K562 (cell line): Measurements from ENCODE around the gene DNMT3A. TPM values are rescaled to one million over a fixed set of nuclear protein-coding genes. Genes with fewer than 3 reads are reported as not detected.

Experiments used
- ATAC-seq: fragments of 200-7000 bp; cut with Tn5 transposase; 3 replicates; pipeline ENCODE4 v1.9.1; 2020; ENCODE audit warnings: moderate library complexity
- BruUV-seq: library from RNA; stranded (reverse); fragments of 400-500 nt; replicated peaks from 2 replicates; lab custom pipeline; 2021; lab: Mats Ljungman, UMichigan
- CTCF ChIA-PET: fragments of 300-600 bp; formaldehyde crosslinking; extraction: SDS; loops from one replicate; lab custom pipeline; 2021; ENCODE audit warnings: low intra/inter-chr PET ratio; lab: Yijun Ruan, JAX
- POLR2A ChIA-PET: fragments of 300-600, 350-650 bp; sonication (Branson Sonifier 250); formaldehyde crosslinking; extraction: SDS; loops from one replicate; lab custom pipeline; 2021; ENCODE audit warnings: antibody characterized with exemption, inconsistent platforms; lab: Yijun Ruan, JAX
- DNase-seq, 4 experiments: peaks; one replicate each; pipeline versions ENCODE4 v3.0.0 to v3.0.0-alpha.2; 2011 to 2018; ENCODE audit warnings: low spot score in 3 of 4, mixed read lengths in 3 of 4; ENCODE audit errors: extremely low read depth in 1 of 4
- FAIRE-seq: peaks from 2 replicates; lab custom pipeline; 2011; peaks lifted over from hg19 to GRCh38; lab: Jason Lieb, UNC
- H2AFZ ChIP-seq: 2 replicates; pipeline ENCODE4 v1.6.0; 2011; ENCODE audit warnings: low read depth, low read length, control low read depth, inconsistent platforms
- H3K27ac ChIP-seq: fragments of 200-600 bp; 3 replicates; pipeline ENCODE4 v1.8.0; 2011; ENCODE audit warnings: low read depth, mild to moderate bottlenecking, control low read depth, inconsistent platforms, low read length, moderate library complexity, mixed read lengths; ENCODE audit errors: extremely low read depth
- H3K27me3 ChIP-seq, 2 experiments: fragments of 300-600 bp in 1 of 2; 2 replicates in 1 of 2; 3 replicates in 1 of 2; pipeline versions ENCODE4 v1.6.0 to v1.8.0; 2011; ENCODE audit warnings: inconsistent platforms in 2 of 2, low read length in 2 of 2, mild to moderate bottlenecking in 1 of 2, mixed read lengths in 1 of 2, moderate library complexity in 1 of 2; ENCODE audit not compliant: control insufficient read depth in 2 of 2, insufficient read depth in 2 of 2
- H3K36me3 ChIP-seq: fragments of 300-600 bp; 3 replicates; pipeline ENCODE4 v1.8.0; 2011; ENCODE audit warnings: mild to moderate bottlenecking, low read length, inconsistent platforms; ENCODE audit not compliant: control insufficient read depth, insufficient read depth
- H3K4me1 ChIP-seq, 2 experiments: fragments of 200-600 bp in 1 of 2; replicated peaks in 1 of 2; 2 replicates in 1 of 2; 3 replicates in 1 of 2; pipeline versions ENCODE4 v1.5.1 to v1.8.0; 2011; ENCODE audit warnings: inconsistent platforms in 2 of 2, low read length in 2 of 2, mild to moderate bottlenecking in 1 of 2, mixed read lengths in 1 of 2, moderate library complexity in 1 of 2; ENCODE audit not compliant: control insufficient read depth in 2 of 2, insufficient read depth in 2 of 2
- H3K4me2 ChIP-seq: 2 replicates; pipeline ENCODE4 v1.6.1; 2011; ENCODE audit warnings: low read length, control low read depth, inconsistent platforms, mixed read lengths; ENCODE audit not compliant: insufficient read depth
- H3K4me3 ChIP-seq: fragments of 200-600 bp; sonication (generic), shearing (Covaris generic); 2 replicates; pipeline ENCODE4 v1.5.1; 2016; ENCODE audit warnings: control low read depth, inconsistent platforms
- H3K79me2 ChIP-seq: fragments of 200-600 bp; 3 replicates; pipeline ENCODE4 v1.8.0; 2011; ENCODE audit warnings: low read length, inconsistent platforms; ENCODE audit not compliant: control insufficient read depth, insufficient read depth
- H3K9ac ChIP-seq, 2 experiments: 2 replicates each; pipeline versions ENCODE4 v1.6.0 to v1.6.1; 2011; ENCODE audit warnings: low read depth in 2 of 2, low read length in 2 of 2, control low read depth in 1 of 2, inconsistent platforms in 1 of 2, mild to moderate bottlenecking in 1 of 2, mixed read lengths in 1 of 2; ENCODE audit not compliant: insufficient read depth in 1 of 2
- H3K9me1 ChIP-seq: one replicate; pipeline ENCODE4 v1.6.0; 2011; ENCODE audit warnings: inconsistent platforms, mild to moderate bottlenecking, low read length, moderate library complexity; ENCODE audit not compliant: control insufficient read depth, insufficient read depth
- H3K9me3 ChIP-seq: replicated peaks from 2 replicates; pipeline ENCODE4 v1.5.1; 2011; ENCODE audit warnings: low read depth, low read length, inconsistent platforms; ENCODE audit not compliant: control insufficient read depth, insufficient read depth
- H4K20me1 ChIP-seq: replicated peaks from 2 replicates; pipeline ENCODE4 v1.6.1; 2011; ENCODE audit warnings: low read length, inconsistent platforms, mixed read lengths; ENCODE audit not compliant: control insufficient read depth, insufficient read depth
- GATA2 ChIP-seq: sonication (generic); formaldehyde crosslinking; IDR thresholded peaks from 2 replicates; pipeline ENCODE4 v1.4.0; 2020; ENCODE audit warnings: mild to moderate bottlenecking, missing genetic modification reagents
- MYNN ChIP-seq, 2 experiments: sonication (generic); formaldehyde crosslinking in 1 of 2; IDR thresholded peaks; 2 replicates each; pipeline versions ENCODE4 v1.5.0 to v1.6.1; 2016 to 2020; ENCODE audit warnings: antibody characterized with exemption in 1 of 2, missing genetic modification reagents in 1 of 2
- NR4A1 ChIP-seq, 2 experiments: fragments of 250-450 bp in 1 of 2; fragments of 450-650 bp in 1 of 2; sonication (Bioruptor Pico) in 1 of 2; IDR thresholded peaks; 2 replicates each; pipeline versions ENCODE4 v1.4.0 to v1.6.1; 2016 to 2020; ENCODE audit warnings: mild to moderate bottlenecking in 2 of 2, missing compliant biosample characterization in 1 of 2, missing genetic modification characterization in 1 of 2, moderate library complexity in 1 of 2
- NUFIP1 ChIP-seq: fragments of 450-650 bp; IDR thresholded peaks from 2 replicates; pipeline ENCODE4 v1.6.1; 2018; ENCODE audit not compliant: partially characterized antibody
- RBM17 ChIP-seq: fragments of 200-400 bp; formaldehyde crosslinking; IDR thresholded peaks from 2 replicates; pipeline ENCODE4 v1.6.1; 2017; ENCODE audit warnings: low read depth, mild to moderate bottlenecking, low read length, borderline replicate concordance
- SRSF7 ChIP-seq: fragments of 200-400 bp; formaldehyde crosslinking; optimal IDR thresholded peaks from 2 replicates; pipeline ENCODE3; 2017; ENCODE audit warnings: mild to moderate bottlenecking, low read depth, low read length
- ZNF3 ChIP-seq: fragments of 250-450 bp; sonication (Bioruptor Pico); IDR thresholded peaks from 2 replicates; pipeline ENCODE4 v1.5.0; 2021; ENCODE audit warnings: mild to moderate bottlenecking, moderate library complexity
- WGBS: fragments of 100-300 bp; shearing (Covaris generic); methylation state at CpG from one replicate; pipeline ENCODE4 v1.1.6; 2016; ENCODE audit warnings: low coverage, mixed read lengths; ENCODE audit not compliant: insufficient coverage; ENCODE audit errors: missing lambda C conversion rate; 5-methylcytosine and 5-hydroxymethylcytosine counted together
- in situ Hi-C: fragments of 300-500 bp; cut with MboI; formaldehyde crosslinking; loops from 4 replicates; pipeline ENCODE4 v1.15.0; 2018; ENCODE audit warnings: inconsistent platforms, mixed read lengths
- intact Hi-C: fragments of 100-400 bp; cut with micrococcal nuclease; formaldehyde crosslinking; loops from 2 replicates; pipeline ENCODE4 v1.14.2; 2022
- polyA plus RNA-seq, 8 experiments: library from polyadenylated mRNA; depleted of rRNA in 4 of 8; stranded (reverse) in 5 of 8; unstranded in 3 of 8; fragments of >200 nt; fragmentation: Nextera tagmentation in 2 of 8; fragmentation: Illumina TruSeq in 1 of 8; extraction: Ambion mirVana in 2 of 8; extraction: Trizol in 1 of 8; gene quantifications; 2 replicates each; pipeline versions ENCODE4 v1.2.1 to v1.2.3, GENCODE V29; 2011 to 2014; ENCODE audit warnings: inconsistent platforms in 1 of 8, missing spikeins in 1 of 8
- total RNA-seq, 7 experiments: library from RNA; depleted of rRNA in 6 of 7; stranded (reverse); fragments of >200 nt in 6 of 7; fragmentation: Illumina TruSeq in 2 of 7; extraction: Trizol in 2 of 7; gene quantifications; 2 replicates each; pipeline versions ENCODE4 v1.2.1 to v1.2.3, GENCODE V29; 2011 to 2021; ENCODE audit warnings: low replicate concordance in 1 of 7
- TF ChIP-seq, protein P1 (sequence below): fragments of 250-450 bp; sonication (Bioruptor Pico); IDR thresholded peaks from 2 replicates; pipeline ENCODE4 v1.4.0; 2020; ENCODE audit warnings: mild to moderate bottlenecking, moderate library complexity
- TF ChIP-seq, protein P2 (sequence below): fragments of 450-650 bp; IDR thresholded peaks from 2 replicates; pipeline ENCODE4 v1.6.1; 2017; ENCODE audit warnings: mild to moderate bottlenecking, moderate library complexity

The DNMT3A gene
- total and polyA plus RNA-seq, 9 of the 15 experiments (the other 6 are each of a cell fraction or from before 2014, with no cell fraction given) = 3.0 to 16.0 (median 6.1) TPM

GRCh38 chr2:25380586-25381375 is 39.1 kb upstream of the DNMT3A start:
- BruUV-seq = no TSS peak
- under 1% methylated on average over 11 of the region's 12 CpGs for WGBS
- Histone ChIP-seq H3K9me1 (peaks cover 3% of the 10 kb centered on the region), H3K4me1 (peaks cover 6 to 10% of the 10 kb centered on the region in 2 experiments; a peak in 3 of 5 replicates), H3K36me3 (no peaks in the 10 kb centered on the region), H2AFZ (no peak overlapping the region), H3K27ac (no peak overlapping the region), H3K27me3 (peaks cover 21 to 71% of the 10 kb centered on the region in 2 experiments), H3K9ac (no peak overlapping the region), H3K4me3 (no peak overlapping the region), H3K9me3 (no peaks in the 10 kb centered on the region), H4K20me1 (peaks cover 5% of the 10 kb centered on the region), H3K4me2 (no peak overlapping the region), H3K79me2 (no peaks in the 10 kb centered on the region)
- FAIRE-seq = no peak
- ChIA-PET CTCF (no interaction called here), POLR2A (interaction anchor here (0.6 to 1.0 kb wide), 3 partner anchors 19 to 87 kb away, joined by 3 to 4 read pairs (median 4); no protein-coding TSS in a partner anchor)
- ATAC-seq = no peak
- intact Hi-C loops = no loop called here
- in situ Hi-C loops = no loop called here
- no peak for DNase-seq
- no peak for TF ChIP-seq GATA2 (CRISPR knock-in tag)
- TF ChIP-seq NUFIP1 = no peak
- TF ChIP-seq RBM17 = no peak
- TF ChIP-seq SRSF7 = no peak
- TF ChIP-seq, protein P1, sequence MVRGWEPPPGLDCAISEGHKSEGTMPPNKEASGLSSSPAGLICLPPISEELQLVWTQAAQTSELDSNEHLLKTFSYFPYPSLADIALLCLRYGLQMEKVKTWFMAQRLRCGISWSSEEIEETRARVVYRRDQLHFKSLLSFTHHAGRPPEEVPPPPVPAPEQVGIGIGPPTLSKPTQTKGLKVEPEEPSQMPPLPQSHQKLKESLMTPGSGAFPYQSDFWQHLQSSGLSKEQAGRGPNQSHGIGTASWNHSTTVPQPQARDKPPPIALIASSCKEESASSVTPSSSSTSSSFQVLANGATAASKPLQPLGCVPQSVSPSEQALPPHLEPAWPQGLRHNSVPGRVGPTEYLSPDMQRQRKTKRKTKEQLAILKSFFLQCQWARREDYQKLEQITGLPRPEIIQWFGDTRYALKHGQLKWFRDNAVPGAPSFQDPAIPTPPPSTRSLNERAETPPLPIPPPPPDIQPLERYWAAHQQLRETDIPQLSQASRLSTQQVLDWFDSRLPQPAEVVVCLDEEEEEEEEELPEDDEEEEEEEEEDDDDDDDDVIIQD = no peak
- TF ChIP-seq MYNN (IDR thresholded peaks at IDR 0.05) = no peak
- TF ChIP-seq MYNN (CRISPR knock-in tag; IDR thresholded peaks at IDR 0.05) = no peak
- no peak for TF ChIP-seq ZNF3 (CRISPR knock-in tag)
- TF ChIP-seq NR4A1 (CRISPR knock-in tag; IDR thresholded peaks at IDR 0.05) = no peak
- no peak for TF ChIP-seq NR4A1 (tag; IDR thresholded peaks at IDR 0.05)
- TF ChIP-seq, protein P2, sequence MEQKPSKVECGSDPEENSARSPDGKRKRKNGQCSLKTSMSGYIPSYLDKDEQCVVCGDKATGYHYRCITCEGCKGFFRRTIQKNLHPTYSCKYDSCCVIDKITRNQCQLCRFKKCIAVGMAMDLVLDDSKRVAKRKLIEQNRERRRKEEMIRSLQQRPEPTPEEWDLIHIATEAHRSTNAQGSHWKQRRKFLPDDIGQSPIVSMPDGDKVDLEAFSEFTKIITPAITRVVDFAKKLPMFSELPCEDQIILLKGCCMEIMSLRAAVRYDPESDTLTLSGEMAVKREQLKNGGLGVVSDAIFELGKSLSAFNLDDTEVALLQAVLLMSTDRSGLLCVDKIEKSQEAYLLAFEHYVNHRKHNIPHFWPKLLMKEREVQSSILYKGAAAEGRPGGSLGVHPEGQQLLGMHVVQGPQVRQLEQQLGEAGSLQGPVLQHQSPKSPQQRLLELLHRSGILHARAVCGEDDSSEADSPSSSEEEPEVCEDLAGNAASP = no peak
